OCI-LY1 (cell line): ENCODE measurements around the gene MMRN2.
"Not testable (repeated sequence)": the region's sequence is repeated elsewhere in the genome, so short reads cannot be mapped to it uniquely, and the experiment has no call there.

Source experiments
- H2AFZ ChIP-seq: fragments of 200-600 bp; sonication (generic), shearing (Covaris generic); 2 replicates; pipeline ENCODE4 v1.6.0; 2014; ENCODE audit warnings: antibody characterized with exemption, mild to moderate bottlenecking, low read length
- H3F3A ChIP-seq: fragments of 200-600 bp; sonication (generic), shearing (Covaris generic); 2 replicates; pipeline ENCODE4 v1.6.0; 2014; ENCODE audit warnings: mild to moderate bottlenecking, antibody characterized with exemption, low read length, moderate library complexity; ENCODE audit not compliant: insufficient read depth
- H3K27ac ChIP-seq: fragments of 200-600 bp; sonication (generic); 2 replicates; pipeline ENCODE4 v1.5.1; 2014; ENCODE audit warnings: low read length, mixed run types, mild to moderate bottlenecking, low read depth; ENCODE audit not compliant: poor library complexity, severe bottlenecking
- H3K27me3 ChIP-seq: fragments of 200-600 bp; sonication (generic); 2 replicates; pipeline ENCODE4 v1.6.0; 2014; ENCODE audit warnings: antibody characterized with exemption, mild to moderate bottlenecking, low read length, moderate library complexity; ENCODE audit not compliant: insufficient read depth
- H3K36me3 ChIP-seq: fragments of 200-600 bp; sonication (generic); 2 replicates; pipeline ENCODE4 v1.6.1; 2014; ENCODE audit warnings: mild to moderate bottlenecking, antibody characterized with exemption, low read length, moderate library complexity, mixed read lengths; ENCODE audit not compliant: insufficient read depth
- H3K4me1 ChIP-seq: fragments of 200-600 bp; sonication (generic); 2 replicates; pipeline ENCODE4 v1.5.1; 2014; ENCODE audit warnings: mild to moderate bottlenecking, low read length, moderate library complexity; ENCODE audit not compliant: insufficient read depth, severe bottlenecking
- H3K4me2 ChIP-seq: fragments of 200-600 bp; sonication (generic), shearing (Covaris generic); 2 replicates; pipeline ENCODE4 v1.6.1; 2014; ENCODE audit warnings: low read length
- H3K4me3 ChIP-seq: fragments of 200-600 bp; sonication (generic); 2 replicates; pipeline ENCODE4 v1.5.1; 2014; ENCODE audit warnings: low read length, low read depth, mild to moderate bottlenecking, mixed read lengths; ENCODE audit not compliant: poor library complexity, severe bottlenecking
- H3K79me2 ChIP-seq: fragments of 200-600 bp; shearing (Covaris generic); 2 replicates; pipeline ENCODE4 v1.6.1; 2016; ENCODE audit warnings: mixed run types, low read length, mixed read lengths; ENCODE audit not compliant: insufficient read depth
- H3K9ac ChIP-seq: fragments of 200-600 bp; sonication (generic), shearing (Covaris generic); 2 replicates; pipeline ENCODE4 v1.6.1; 2014; ENCODE audit warnings: mild to moderate bottlenecking, low read length, mixed read lengths
- H3K9me2 ChIP-seq: fragments of 200-600 bp; sonication (generic), shearing (Covaris generic); 2 replicates; pipeline ENCODE4 v1.6.1; 2014; ENCODE audit warnings: low read depth, mild to moderate bottlenecking, low read length, mixed read lengths
- H3K9me3 ChIP-seq: fragments of 200-600 bp; shearing (Covaris generic); 2 replicates; pipeline ENCODE4 v1.6.1; 2014; ENCODE audit warnings: low read length, mixed read lengths
- H4K20me1 ChIP-seq: fragments of 200-600 bp; sonication (generic), shearing (Covaris generic); 2 replicates; pipeline ENCODE4 v1.6.0; 2016; ENCODE audit warnings: mild to moderate bottlenecking, low read length; ENCODE audit not compliant: insufficient read depth
- CTCF ChIP-seq: fragments of 200-600 bp; sonication (generic), shearing (Covaris generic); IDR thresholded peaks from 2 replicates; pipeline ENCODE4 v1.5.1; 2017; ENCODE audit warnings: mild to moderate bottlenecking, antibody characterized with exemption, low read length, moderate library complexity, mixed read lengths
- EZH2 ChIP-seq: fragments of 200-600 bp; sonication (generic), shearing (Covaris generic); IDR thresholded peaks from 2 replicates; pipeline ENCODE4 v1.8.0; 2017; ENCODE audit warnings: borderline replicate concordance, mixed run types, mild to moderate bottlenecking, antibody characterized with exemption, low read length, moderate library complexity, mixed read lengths

Gene MMRN2

GRCh38 chr10:86955501-86956194, 1.8 kb downstream of the MMRN2 start:
- TF ChIP-seq CTCF, result no peak
- TF ChIP-seq EZH2, result no peak
- Histone ChIP-seq H3K36me3 (no peaks in the 10 kb centered on the region; the same call in 1 of the 2 replicates), H3K9me3 (no peaks in the 10 kb centered on the region), H3K79me2 (no peaks in the 10 kb centered on the region), H3K27me3 (no peaks in the 10 kb centered on the region; the same call in 1 of the 2 replicates), H3K4me2 (no peak overlapping the region), H3K9ac (no peak overlapping the region), H3K4me1 (peaks cover 4% of the 10 kb centered on the region), H3K27ac (no peak overlapping the region), H4K20me1 (no peaks in the 10 kb centered on the region), H3K9me2 (no peaks in the 10 kb centered on the region), H2AFZ (no peak overlapping the region), H3K4me3 (no peak overlapping the region), H3F3A (no peaks in the 10 kb centered on the region)

DNA sequence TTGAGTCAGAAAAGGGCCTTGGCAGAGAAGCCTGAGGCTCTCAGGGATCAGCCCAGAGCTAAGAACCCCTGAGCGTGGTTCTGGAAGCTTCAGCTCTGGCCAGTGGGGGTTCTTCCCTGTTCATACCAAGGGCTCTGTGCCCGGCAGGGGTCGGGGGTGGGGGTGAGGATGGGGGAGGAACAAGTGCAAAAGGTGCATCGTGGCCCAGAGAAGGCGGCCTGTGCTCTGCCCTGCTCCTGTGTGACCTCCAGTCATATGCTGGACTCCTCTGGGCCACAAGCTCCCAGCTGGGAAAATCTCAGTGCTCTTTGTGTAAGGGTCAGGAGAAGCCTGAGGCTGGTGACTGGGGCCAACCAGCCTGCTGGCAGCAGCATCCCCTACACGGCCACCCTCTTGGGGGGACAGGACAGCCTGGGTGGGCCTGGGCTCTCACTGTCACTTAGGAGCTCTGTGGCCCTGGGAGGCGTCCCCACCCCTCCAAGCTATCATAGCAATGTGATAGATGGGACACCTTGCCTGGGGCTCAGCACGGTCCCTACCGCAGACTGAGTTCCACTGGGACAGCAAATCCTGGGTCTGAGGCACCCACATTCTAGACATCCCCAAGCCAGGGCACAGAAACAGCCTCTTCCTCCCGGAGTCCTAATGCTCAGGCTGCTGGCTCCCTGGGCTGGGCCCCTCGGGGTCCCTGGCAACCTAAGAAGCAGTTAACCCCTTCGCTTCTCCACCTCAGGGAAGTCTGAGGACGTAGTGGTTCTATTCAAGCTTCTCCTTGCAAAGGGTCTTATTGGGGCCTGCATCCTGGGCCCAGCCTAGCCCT, 2.5 kb downstream of the MMRN2 start:
- H3F3A ChIP-seq, result no peaks in the 10 kb centered on the region
- H3K27me3 ChIP-seq, result no peaks in the 10 kb centered on the region; the same call in 1 of the 2 replicates
- no peak overlapping the region for H3K9ac ChIP-seq
- H3K4me1 ChIP-seq, result no peaks in the 10 kb centered on the region
- H3K4me3 ChIP-seq, result no peak overlapping the region
- no peak overlapping the region for H2AFZ ChIP-seq
- no peak for TF ChIP-seq CTCF
- TF ChIP-seq EZH2, result no peak
- no peaks in the 10 kb centered on the region; the same call in 1 of the 2 replicates for H3K36me3 ChIP-seq
- H3K9me3 ChIP-seq, result no peaks in the 10 kb centered on the region
- no peaks in the 10 kb centered on the region for H3K9me2 ChIP-seq
- H3K4me2 ChIP-seq, result no peak overlapping the region
- H3K27ac ChIP-seq, result no peak overlapping the region
- H3K79me2 ChIP-seq, result no peaks in the 10 kb centered on the region
- H4K20me1 ChIP-seq, result no peaks in the 10 kb centered on the region

DNA sequence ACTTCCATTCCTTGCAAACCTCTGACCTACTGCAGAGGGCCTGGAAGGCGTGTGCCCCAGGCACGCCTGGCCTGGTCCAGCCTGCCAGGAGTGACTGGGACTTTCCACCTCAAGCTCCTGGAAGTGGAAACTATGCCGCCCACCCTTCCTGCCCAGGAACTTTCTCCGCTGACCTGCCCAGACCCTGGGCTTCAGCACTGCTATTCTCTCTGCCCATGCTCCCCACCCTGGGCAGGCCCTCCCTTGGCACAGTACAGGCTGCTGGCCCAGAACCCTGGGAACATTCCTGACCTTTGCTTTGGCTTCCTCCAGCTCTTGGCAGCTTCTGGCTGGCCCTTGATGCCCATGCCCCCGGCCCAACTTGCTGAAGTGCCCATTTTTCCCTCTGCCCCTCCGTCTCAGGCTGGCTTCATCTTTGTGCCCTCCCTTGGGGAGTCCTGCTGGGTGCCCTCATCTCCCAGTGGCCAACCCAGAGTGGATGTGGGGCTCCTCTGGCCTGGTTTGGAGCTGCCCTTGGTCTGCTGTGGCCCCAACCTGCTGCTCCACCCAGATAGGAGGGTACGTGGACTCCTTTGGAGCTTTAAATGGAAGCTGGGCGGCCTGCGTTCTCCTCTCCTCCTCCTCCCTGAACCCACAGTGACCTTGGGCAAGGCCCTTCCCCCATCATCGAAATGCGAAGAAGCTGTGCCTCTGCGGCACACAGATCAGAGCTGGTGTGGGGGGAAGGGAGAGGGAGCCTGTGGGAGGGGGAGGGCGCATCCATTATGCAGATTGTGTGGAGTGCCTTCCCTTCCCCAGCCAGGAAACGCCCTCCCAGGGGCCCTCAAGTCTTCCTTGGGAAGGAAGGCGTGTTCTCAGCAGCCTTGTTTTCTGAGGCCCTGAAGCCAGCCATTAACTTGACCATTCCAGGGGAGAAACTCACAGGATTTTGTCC, 3.4 kb downstream of the MMRN2 start:
- no peaks in the 10 kb centered on the region for H4K20me1 ChIP-seq
- H3K27ac ChIP-seq, result no peak overlapping the region
- no peak overlapping the region for H3K4me2 ChIP-seq
- no peaks in the 10 kb centered on the region; the same call in 1 of the 2 replicates for H3K36me3 ChIP-seq
- no peaks in the 10 kb centered on the region; the same call in 1 of the 2 replicates for H3K27me3 ChIP-seq
- TF ChIP-seq CTCF (no peak), EZH2 (no peak)
- H3K4me3 ChIP-seq, result no peak overlapping the region
- H3K4me1 ChIP-seq, result no peaks in the 10 kb centered on the region
- H3K9me2 ChIP-seq, result no peaks in the 10 kb centered on the region
- no peaks in the 10 kb centered on the region for H3K9me3 ChIP-seq
- H3K9ac ChIP-seq, result no peak overlapping the region
- no peaks in the 10 kb centered on the region for H3F3A ChIP-seq
- H3K79me2 ChIP-seq, result no peaks in the 10 kb centered on the region
- no peak overlapping the region for H2AFZ ChIP-seq

- not testable (repeated sequence) for H3K4me3 ChIP-seq, H3K9ac ChIP-seq, H3K9me3 ChIP-seq, H3F3A ChIP-seq, H3K4me2 ChIP-seq, H2AFZ ChIP-seq, H3K36me3 ChIP-seq, H3K4me1 ChIP-seq, H4K20me1 ChIP-seq, H3K27me3 ChIP-seq, H3K9me2 ChIP-seq, H3K27ac ChIP-seq, H3K79me2 ChIP-seq
These were observed 4.7 kb downstream of the MMRN2 start for GRCh38 chr10:86952697-86953096.
